CD14-positive monocyte (primary cell): Measurements from ENCODE around the gene TBL3. TPM values are rescaled to one million over a fixed set of nuclear protein-coding genes. Genes with fewer than 3 reads are reported as not detected.
"Not testable (repeated sequence)": the region's sequence is repeated elsewhere in the genome, so short reads cannot be mapped to it uniquely, and the experiment has no call there.

Source experiments
- DNase-seq, 3 donors: peaks; one replicate each; pipeline ENCODE4 v3.0.0-alpha.2; 2011 to 2022
- H2AFZ ChIP-seq: 2 replicates; pipeline ENCODE4 v1.6.0; 2012; ENCODE audit warnings: mild to moderate bottlenecking, low read depth, low read length, inconsistent platforms; ENCODE audit not compliant: insufficient read depth, poor library complexity, severe bottlenecking
- H3K27ac ChIP-seq, 2 donors: 1 replicate in 1 of 2; 2 replicates in 1 of 2; pipeline ENCODE4 v1.5.1; 2012 to 2013; ENCODE audit warnings: low read length in 2 of 2, control low read depth in 1 of 2, inconsistent platforms in 1 of 2, low read depth in 1 of 2, mild to moderate bottlenecking in 1 of 2
- H3K27me3 ChIP-seq, 2 donors: one replicate each; pipeline versions ENCODE4 v1.6.0 to v1.6.1; 2011 to 2013; ENCODE audit warnings: low read length in 2 of 2; ENCODE audit not compliant: control insufficient read depth in 2 of 2, insufficient read depth in 2 of 2
- H3K36me3 ChIP-seq, 2 donors: replicated peaks in 1 of 2; 1 replicate in 1 of 2; 2 replicates in 1 of 2; pipeline versions ENCODE4 v1.5.1 to v1.6.1; 2012 to 2013; ENCODE audit warnings: low read length in 2 of 2, control low read depth in 1 of 2, inconsistent platforms in 1 of 2, mild to moderate bottlenecking in 1 of 2; ENCODE audit not compliant: insufficient read depth in 2 of 2, control insufficient read depth in 1 of 2
- H3K4me1 ChIP-seq, 2 donors: 1 replicate in 1 of 2; 2 replicates in 1 of 2; pipeline versions ENCODE4 v1.5.1 to v1.6.1; 2012 to 2013; ENCODE audit warnings: low read length in 2 of 2, control low read depth in 1 of 2, inconsistent platforms in 1 of 2, mild to moderate bottlenecking in 1 of 2, moderate library complexity in 1 of 2; ENCODE audit not compliant: insufficient read depth in 2 of 2, control insufficient read depth in 1 of 2
- H3K4me2 ChIP-seq: replicated peaks from 2 replicates; pipeline ENCODE3; 2012; ENCODE audit warnings: low read length, moderate library complexity, mild to moderate bottlenecking; ENCODE audit not compliant: poor library complexity, severe bottlenecking; ENCODE audit errors: extremely low read depth
- H3K4me3 ChIP-seq, 3 experiments: fragments of 200-600 bp in 1 of 3; sonication (generic) in 1 of 3; replicated peaks in 1 of 3; 1 replicate in 2 of 3; 2 replicates in 1 of 3; pipeline ENCODE4 v1.5.1; 2011 to 2013; ENCODE audit warnings: low read length in 3 of 3, mild to moderate bottlenecking in 3 of 3, control low read depth in 2 of 3, low read depth in 2 of 3, inconsistent platforms in 1 of 3, moderate library complexity in 1 of 3
- H3K79me2 ChIP-seq: 2 replicates; pipeline ENCODE4 v1.6.0; 2012; ENCODE audit warnings: mild to moderate bottlenecking, control low read depth, inconsistent platforms, low read length, moderate library complexity; ENCODE audit not compliant: insufficient read depth
- H3K9ac ChIP-seq: 2 replicates; pipeline ENCODE4 v1.6.0; 2017; ENCODE audit warnings: low read length, mild to moderate bottlenecking; ENCODE audit not compliant: insufficient read depth, poor library complexity, severe bottlenecking
- H3K9me3 ChIP-seq, 2 donors: replicated peaks in 1 of 2; 1 replicate in 1 of 2; 2 replicates in 1 of 2; pipeline versions ENCODE4 v1.5.1 to v1.6.1; 2012 to 2013; ENCODE audit warnings: low read length in 2 of 2, control low read depth in 1 of 2; ENCODE audit not compliant: control insufficient read depth in 1 of 2, insufficient read depth in 1 of 2
- H4K20me1 ChIP-seq: 2 replicates; pipeline ENCODE4 v1.6.0; 2012; ENCODE audit warnings: mild to moderate bottlenecking, low read length, control low read depth, moderate library complexity; ENCODE audit not compliant: insufficient read depth
- H3K27ac Mint-ChIP-seq, 7 donors: one replicate each; pipeline ENCODE4 v1.8.0; 2020; ENCODE audit warnings: mild to moderate bottlenecking in 7 of 7, mixed read lengths in 7 of 7, moderate library complexity in 6 of 7, inconsistent platforms in 2 of 7
- H3K27me3 Mint-ChIP-seq, 3 donors: one replicate each; pipeline ENCODE4 v1.8.0; 2021 to 2022; ENCODE audit warnings: low read depth in 3 of 3, mild to moderate bottlenecking in 3 of 3, mixed read lengths in 3 of 3, moderate library complexity in 3 of 3, inconsistent platforms in 1 of 3
- H3K36me3 Mint-ChIP-seq, 2 donors: one replicate each; pipeline ENCODE4 v1.8.0; 2020; ENCODE audit warnings: mixed read lengths in 2 of 2, inconsistent platforms in 1 of 2, mild to moderate bottlenecking in 1 of 2
- H3K4me1 Mint-ChIP-seq: one replicate; pipeline ENCODE4 v1.8.0; 2020; ENCODE audit warnings: mild to moderate bottlenecking, mixed read lengths
- H3K4me3 Mint-ChIP-seq, 2 donors: one replicate each; pipeline ENCODE4 v1.8.0; 2020; ENCODE audit warnings: mild to moderate bottlenecking in 2 of 2, mixed read lengths in 2 of 2, moderate library complexity in 1 of 2
- H3K9me3 Mint-ChIP-seq, 7 donors: one replicate each; pipeline ENCODE4 v1.8.0; 2020 to 2022; ENCODE audit warnings: mixed read lengths in 7 of 7, mild to moderate bottlenecking in 6 of 7, moderate library complexity in 6 of 7, inconsistent platforms in 2 of 7
- WGBS: methylation state at CpG from one replicate; pipeline ENCODE4 v1.1.5; 2013; ENCODE audit warnings: missing lambda C conversion rate; ENCODE audit not compliant: insufficient coverage; 5-methylcytosine and 5-hydroxymethylcytosine counted together
- intact Hi-C, 2 donors: fragments of 100-400 bp; cut with micrococcal nuclease; formaldehyde crosslinking; loops; one replicate each; pipeline versions ENCODE4 v1.15.0 to v1.15.1; 2023
- polyA plus RNA-seq, 3 donors: library from polyadenylated mRNA; depleted of rRNA in 1 of 3; unstranded in 2 of 3; stranded (reverse) in 1 of 3; fragments of 300-500 nt in 2 of 3; fragments of >200 nt in 1 of 3; fragmentation: Illumina TruSeq in 2 of 3; gene quantifications; 1 replicate in 2 of 3; 2 replicates in 1 of 3; pipeline ENCODE4 v1.2.3, GENCODE V29; 2012 to 2021
- TF ChIP-seq, protein P1 (sequence below): fragments of 200-600 bp; IDR thresholded peaks from one replicate; pipeline ENCODE4 v1.8.0; 2022; ENCODE audit warnings: antibody characterized with exemption, mild to moderate bottlenecking

The TBL3 gene
- polyA plus RNA-seq, 3 donors, result 33.9 to 37.8 (median 36.0) TPM

DNA sequence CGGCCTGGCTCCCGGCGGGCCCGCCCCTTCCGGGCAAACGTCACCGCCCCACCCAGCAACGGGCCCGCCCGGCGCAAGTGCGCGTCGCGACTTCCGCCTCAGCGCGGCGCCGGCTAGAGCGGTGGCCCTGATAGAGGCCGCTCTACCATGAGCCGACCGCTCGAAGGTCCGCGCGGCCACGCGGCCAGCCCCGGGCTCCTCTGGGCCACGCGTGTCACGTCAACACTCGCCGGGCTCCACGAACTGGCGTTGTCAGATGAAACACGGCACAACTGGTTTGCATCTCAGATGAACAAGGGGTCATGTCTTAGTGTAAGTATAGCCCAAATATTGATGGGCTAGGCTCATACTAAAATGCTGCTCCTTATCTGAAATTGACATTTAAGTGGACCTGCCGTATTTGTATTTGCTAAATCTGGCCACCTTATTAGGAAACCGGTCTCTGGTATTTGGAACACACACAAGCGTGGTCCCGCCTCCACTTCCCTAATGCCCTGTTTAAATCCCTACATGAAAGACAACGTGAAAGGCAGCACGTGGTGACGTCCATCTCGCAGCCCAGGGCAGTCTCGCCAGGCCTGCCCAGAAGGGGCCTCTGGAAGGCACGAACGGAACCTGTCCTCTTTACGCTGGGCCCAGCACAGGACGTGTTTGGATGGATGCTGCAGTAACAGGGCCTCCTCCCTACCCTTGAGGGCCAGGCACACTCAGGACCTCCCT lies 38.1 kb downstream of the TBL3 start, which contains the start of gene ZNF598:
Gene ZNF598 (minus strand): TSS at position 31 of the 720 bp plus-strand sequence.
- Histone ChIP-seq H3K4me3 (peak within 1 kb of the TSS; percentile 59 to 85 (median 63)), H2AFZ (peak within 1 kb of the TSS; percentile 75), H3K4me1 (peaks cover 34 to 56% of the 10 kb centered on the region in 2 donors), H3K9me3 (no peaks in the 10 kb centered on the region), H3K79me2 (peaks cover 44% of the 10 kb centered on the region), H3K36me3 (peaks cover 0 to 2% of the 10 kb centered on the region in 2 donors), H3K4me2 (peak within 1 kb of the TSS; percentile 94), H3K27ac (peak within 1 kb of the TSS; percentile 80 to 88), H3K27me3 (no peaks in the 10 kb centered on the region), H4K20me1 (peaks cover 38% of the 10 kb centered on the region), H3K9ac (peak within 1 kb of the TSS; percentile 91)
- Mint-ChIP-seq H3K36me3 (peaks cover 4 to 7% of the 10 kb centered on the region in 2 donors), H3K27ac (peak within 1 kb of the TSS; percentile 95 to 98 (median 97)), H3K4me3 (peak within 1 kb of the TSS; percentile 84 to 92), H3K9me3 (peaks cover 0 to 2% (median 0%) of the 10 kb centered on the region in 7 donors), H3K4me1 (peaks cover 43% of the 10 kb centered on the region), H3K27me3 (peaks cover 0 to 1% (median 0%) of the 10 kb centered on the region in 3 donors)
- DNase-seq, result peak; percentile 81 to 86 (median 85)
- TF ChIP-seq, protein P1, sequence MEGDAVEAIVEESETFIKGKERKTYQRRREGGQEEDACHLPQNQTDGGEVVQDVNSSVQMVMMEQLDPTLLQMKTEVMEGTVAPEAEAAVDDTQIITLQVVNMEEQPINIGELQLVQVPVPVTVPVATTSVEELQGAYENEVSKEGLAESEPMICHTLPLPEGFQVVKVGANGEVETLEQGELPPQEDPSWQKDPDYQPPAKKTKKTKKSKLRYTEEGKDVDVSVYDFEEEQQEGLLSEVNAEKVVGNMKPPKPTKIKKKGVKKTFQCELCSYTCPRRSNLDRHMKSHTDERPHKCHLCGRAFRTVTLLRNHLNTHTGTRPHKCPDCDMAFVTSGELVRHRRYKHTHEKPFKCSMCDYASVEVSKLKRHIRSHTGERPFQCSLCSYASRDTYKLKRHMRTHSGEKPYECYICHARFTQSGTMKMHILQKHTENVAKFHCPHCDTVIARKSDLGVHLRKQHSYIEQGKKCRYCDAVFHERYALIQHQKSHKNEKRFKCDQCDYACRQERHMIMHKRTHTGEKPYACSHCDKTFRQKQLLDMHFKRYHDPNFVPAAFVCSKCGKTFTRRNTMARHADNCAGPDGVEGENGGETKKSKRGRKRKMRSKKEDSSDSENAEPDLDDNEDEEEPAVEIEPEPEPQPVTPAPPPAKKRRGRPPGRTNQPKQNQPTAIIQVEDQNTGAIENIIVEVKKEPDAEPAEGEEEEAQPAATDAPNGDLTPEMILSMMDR, result no peak
- intact Hi-C loops, result loop anchor here (5.0 to 10.0 kb wide), 4 partner anchors 37 to 245 kb away; partner anchors contain the start of genes ECI1 (in 1 of the 2), NTHL1 (in 1 of the 2) and TSC2 (in 1 of the 2)
- WGBS, result 1% methylated on average over 52 of the region's 52 CpGs

DNA sequence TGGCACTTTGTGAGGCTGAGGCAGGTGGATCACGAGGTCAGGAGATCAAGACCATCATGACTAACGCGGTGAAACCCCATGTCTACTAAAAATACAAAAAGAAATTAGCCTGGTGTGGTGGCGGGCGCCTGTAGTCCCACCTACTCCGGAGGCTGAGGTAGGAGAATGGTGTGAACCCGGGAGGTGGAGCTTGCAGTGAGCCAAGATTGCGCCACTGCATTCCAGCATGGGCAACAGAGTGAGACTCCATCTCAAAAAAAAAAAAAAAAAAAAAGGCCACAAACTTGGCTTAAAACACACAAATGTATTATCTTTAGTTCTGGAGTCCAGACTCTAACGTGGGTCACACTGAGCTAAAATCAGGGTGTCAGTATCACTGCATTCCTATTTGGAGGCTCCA lies 39.9 kb downstream of the TBL3 start:
- H3K36me3 ChIP-seq, H3K27ac ChIP-seq, H3K36me3 Mint-ChIP-seq, H2AFZ ChIP-seq, intact Hi-C loops, H3K4me3 ChIP-seq, H3K9ac ChIP-seq, H3K4me3 Mint-ChIP-seq, H3K9me3 Mint-ChIP-seq, H3K27me3 Mint-ChIP-seq, H3K9me3 ChIP-seq, H3K4me2 ChIP-seq, H3K27me3 ChIP-seq, DNase-seq: not testable (repeated sequence)
- Mint-ChIP-seq H3K4me1 (peaks cover 44% of the 10 kb centered on the region), H3K27ac (peak overlapping the region in 3 of 7 donors; percentile 26 to 50 (median 50))
- peaks cover 27% of the 10 kb centered on the region for H3K79me2 ChIP-seq
- WGBS, result 40% methylated on average over 2 of the region's 9 CpGs
- peaks cover 20% of the 10 kb centered on the region for H4K20me1 ChIP-seq
- peaks cover 39 to 58% of the 10 kb centered on the region in 2 donors for H3K4me1 ChIP-seq
